K562 (cell line): ENCODE data around the gene SYNE1. TPM values are rescaled to one million over a fixed set of nuclear protein-coding genes. Genes with fewer than 3 reads are reported as not detected.
A peak's percentile ranks its signal among the peaks of the same experiment; 100 is the strongest.

Experiments
- MLLT1 ChIP-seq, 2 experiments: fragments of 450-650 bp; IDR thresholded peaks; 2 replicates each; pipeline ENCODE4 v1.6.1; 2016
- RAD21 ChIP-seq, 2 experiments: fragments of 250-450 bp in 1 of 2; fragments of 450-650 bp in 1 of 2; sonication (Bioruptor Pico) in 1 of 2; formaldehyde crosslinking in 1 of 2; IDR thresholded peaks in 1 of 2; conservative IDR thresholded peaks in 1 of 2; 2 replicates each; pipeline versions ENCODE4 v1.4.0 to v1.8.0; 2020 to 2022; ENCODE audit warnings: mild to moderate bottlenecking in 2 of 2, moderate library complexity in 1 of 2
- RB1 ChIP-seq: fragments of 450-650 bp; IDR thresholded peaks from 2 replicates; pipeline ENCODE4 v1.6.1; 2017; ENCODE audit warnings: low read depth, mild to moderate bottlenecking
- RBM34 ChIP-seq: fragments of 200-400 bp; formaldehyde crosslinking; IDR thresholded peaks from 2 replicates; pipeline ENCODE4 v1.6.1; 2018; ENCODE audit warnings: low read length, borderline replicate concordance; ENCODE audit not compliant: insufficient read depth
- ZNF407 ChIP-seq: fragments of 450-650 bp; IDR thresholded peaks from 2 replicates; pipeline ENCODE4 v1.6.1; 2016; ENCODE audit warnings: low read depth
- polyA plus RNA-seq, 8 experiments: library from polyadenylated mRNA; depleted of rRNA in 4 of 8; stranded (reverse) in 5 of 8; unstranded in 3 of 8; fragments of >200 nt; fragmentation: Nextera tagmentation in 2 of 8; fragmentation: Illumina TruSeq in 1 of 8; extraction: Ambion mirVana in 2 of 8; extraction: Trizol in 1 of 8; gene quantifications; 2 replicates each; pipeline versions ENCODE4 v1.2.1 to v1.2.3, GENCODE V29; 2011 to 2014; ENCODE audit warnings: inconsistent platforms in 1 of 8, missing spikeins in 1 of 8
- total RNA-seq, 7 experiments: library from RNA; depleted of rRNA in 6 of 7; stranded (reverse); fragments of >200 nt in 6 of 7; fragmentation: Illumina TruSeq in 2 of 7; extraction: Trizol in 2 of 7; gene quantifications; 2 replicates each; pipeline versions ENCODE4 v1.2.1 to v1.2.3, GENCODE V29; 2011 to 2021; ENCODE audit warnings: low replicate concordance in 1 of 7
- TF ChIP-seq, protein P1 (sequence below), 2 experiments: fragments of 450-650 bp; formaldehyde crosslinking in 1 of 2; IDR thresholded peaks; 2 replicates each; pipeline versions ENCODE4 v1.4.0 to v1.6.1; 2014 to 2020; ENCODE audit warnings: mild to moderate bottlenecking in 2 of 2, borderline replicate concordance in 1 of 2, low read depth in 1 of 2

Gene SYNE1
- total and polyA plus RNA-seq, 9 of the 15 experiments (the other 6 are each of a cell fraction or from before 2014, with no cell fraction given), result under 0.01 to 0.42 (median 0.08) TPM; not detected in 1

DNA sequence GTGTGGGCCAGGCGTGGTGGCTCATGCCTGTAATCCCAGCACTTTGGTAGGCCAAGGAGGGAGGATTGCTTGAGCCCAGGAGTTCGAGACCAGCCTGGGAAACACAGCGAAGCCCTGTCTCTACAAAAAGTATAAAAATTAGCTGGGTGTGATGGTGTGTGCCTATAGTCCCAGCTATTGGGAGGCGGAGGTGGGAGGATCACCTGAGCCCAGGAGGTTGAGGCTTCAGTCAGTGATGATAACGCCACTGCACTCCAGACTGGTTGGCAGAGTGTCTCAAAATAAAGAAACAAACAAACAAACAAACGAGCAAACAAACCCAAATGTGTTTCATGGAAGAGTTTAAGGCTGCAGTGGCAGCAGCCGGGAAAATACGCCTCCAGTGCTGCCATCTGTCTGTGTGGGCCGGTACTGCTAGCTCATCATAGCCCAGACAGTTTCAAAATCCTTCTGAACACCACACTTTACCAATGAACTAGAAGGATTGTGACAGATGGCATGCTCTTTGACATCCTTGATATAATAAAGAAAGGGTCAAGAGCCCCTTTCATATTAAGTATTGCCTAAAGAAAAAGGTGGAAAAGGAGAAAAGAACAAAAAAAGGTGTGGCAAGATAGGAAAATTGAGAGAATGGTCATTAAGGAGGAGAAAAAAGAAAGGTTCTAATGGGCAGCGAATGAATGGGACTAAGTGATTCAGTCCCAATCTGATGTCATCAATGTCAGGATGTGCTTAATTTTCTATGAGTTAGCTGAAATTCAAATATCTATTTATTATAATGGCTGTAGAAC is 298.6 kb downstream of the SYNE1 start (continued):
- TF ChIP-seq, protein P1, sequence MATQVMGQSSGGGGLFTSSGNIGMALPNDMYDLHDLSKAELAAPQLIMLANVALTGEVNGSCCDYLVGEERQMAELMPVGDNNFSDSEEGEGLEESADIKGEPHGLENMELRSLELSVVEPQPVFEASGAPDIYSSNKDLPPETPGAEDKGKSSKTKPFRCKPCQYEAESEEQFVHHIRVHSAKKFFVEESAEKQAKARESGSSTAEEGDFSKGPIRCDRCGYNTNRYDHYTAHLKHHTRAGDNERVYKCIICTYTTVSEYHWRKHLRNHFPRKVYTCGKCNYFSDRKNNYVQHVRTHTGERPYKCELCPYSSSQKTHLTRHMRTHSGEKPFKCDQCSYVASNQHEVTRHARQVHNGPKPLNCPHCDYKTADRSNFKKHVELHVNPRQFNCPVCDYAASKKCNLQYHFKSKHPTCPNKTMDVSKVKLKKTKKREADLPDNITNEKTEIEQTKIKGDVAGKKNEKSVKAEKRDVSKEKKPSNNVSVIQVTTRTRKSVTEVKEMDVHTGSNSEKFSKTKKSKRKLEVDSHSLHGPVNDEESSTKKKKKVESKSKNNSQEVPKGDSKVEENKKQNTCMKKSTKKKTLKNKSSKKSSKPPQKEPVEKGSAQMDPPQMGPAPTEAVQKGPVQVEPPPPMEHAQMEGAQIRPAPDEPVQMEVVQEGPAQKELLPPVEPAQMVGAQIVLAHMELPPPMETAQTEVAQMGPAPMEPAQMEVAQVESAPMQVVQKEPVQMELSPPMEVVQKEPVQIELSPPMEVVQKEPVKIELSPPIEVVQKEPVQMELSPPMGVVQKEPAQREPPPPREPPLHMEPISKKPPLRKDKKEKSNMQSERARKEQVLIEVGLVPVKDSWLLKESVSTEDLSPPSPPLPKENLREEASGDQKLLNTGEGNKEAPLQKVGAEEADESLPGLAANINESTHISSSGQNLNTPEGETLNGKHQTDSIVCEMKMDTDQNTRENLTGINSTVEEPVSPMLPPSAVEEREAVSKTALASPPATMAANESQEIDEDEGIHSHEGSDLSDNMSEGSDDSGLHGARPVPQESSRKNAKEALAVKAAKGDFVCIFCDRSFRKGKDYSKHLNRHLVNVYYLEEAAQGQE (IDR thresholded peaks at IDR 0.05; ENCODE audit: borderline replicate concordance), result peak; percentile 19; the same call in 1 of the 2 replicates
- TF ChIP-seq, protein P1 (CRISPR knock-in tag; IDR thresholded peaks at IDR 0.05; ENCODE audit: low read depth), result no peak
- TF ChIP-seq RAD21 (CRISPR knock-in tag; conservative IDR thresholded peaks at IDR 0.05 in 1 of 2, IDR thresholded peaks at IDR 0.05 in 1 of 2) (peak; percentile 17 to 51; a peak in 3 of 4 replicates), MLLT1 (IDR thresholded peaks at IDR 0.05) (no peak), ZNF407 (no peak), RBM34 (no peak), RB1 (0 out of 2 replicates have a peak, but pooled peaks have one; percentile 20)
- TF ChIP-seq, all 486 proteins: peak for 5
